Mesenchymal stem cell (in vitro differentiated cells and primary cell): Measurements from ENCODE around the gene CREB3L1.

Experiments
- DNase-seq: peaks from one replicate; pipeline ENCODE4 v3.0.0-alpha.2; 2013
- H2AFZ ChIP-seq: one replicate; pipeline ENCODE4 v1.6.1; 2013; ENCODE audit warnings: low read depth, mild to moderate bottlenecking, control low read depth, inconsistent platforms, low read length, moderate library complexity
- H2AK5ac ChIP-seq: 2 replicates; pipeline ENCODE4 v1.6.1; 2013; ENCODE audit warnings: low read length, moderate library complexity, mild to moderate bottlenecking, inconsistent platforms; ENCODE audit not compliant: severe bottlenecking
- H2BK120ac ChIP-seq: one replicate; pipeline ENCODE4 v1.6.1; 2013; ENCODE audit warnings: low read depth, mild to moderate bottlenecking, inconsistent platforms, low read length, moderate library complexity
- H2BK12ac ChIP-seq, 2 experiments: one replicate each; pipeline ENCODE4 v1.6.1; 2013; ENCODE audit warnings: inconsistent platforms in 2 of 2, low read length in 2 of 2, mild to moderate bottlenecking in 2 of 2, moderate library complexity in 2 of 2, control low read depth in 1 of 2
- H2BK15ac ChIP-seq: one replicate; pipeline ENCODE4 v1.6.1; 2013; ENCODE audit warnings: mild to moderate bottlenecking, low read depth, inconsistent platforms; ENCODE audit not compliant: poor library complexity, severe bottlenecking
- H2BK5ac ChIP-seq: 2 replicates; pipeline ENCODE4 v1.6.1; 2013; ENCODE audit warnings: low read depth, mild to moderate bottlenecking, low read length, control low read depth, inconsistent platforms; ENCODE audit not compliant: poor library complexity, severe bottlenecking
- H3K14ac ChIP-seq, 2 experiments: one replicate each; pipeline ENCODE4 v1.6.1; 2013; ENCODE audit warnings: inconsistent platforms in 2 of 2, low read length in 2 of 2, control low read depth in 1 of 2, mild to moderate bottlenecking in 1 of 2, moderate library complexity in 1 of 2
- H3K18ac ChIP-seq, 2 experiments: one replicate each; pipeline ENCODE4 v1.6.1; 2013; ENCODE audit warnings: inconsistent platforms in 2 of 2, low read length in 2 of 2, control low read depth in 1 of 2, low read depth in 1 of 2, mild to moderate bottlenecking in 1 of 2
- H3K23ac ChIP-seq, 2 experiments: one replicate each; pipeline ENCODE4 v1.6.1; 2013; ENCODE audit warnings: inconsistent platforms in 2 of 2, low read length in 2 of 2, mild to moderate bottlenecking in 2 of 2, moderate library complexity in 2 of 2, control low read depth in 1 of 2
- H3K27ac ChIP-seq: 2 replicates; pipeline ENCODE4 v1.5.1; 2013; ENCODE audit warnings: mild to moderate bottlenecking, moderate library complexity, low read length, control low read depth, inconsistent platforms; ENCODE audit not compliant: poor library complexity, severe bottlenecking
- H3K27me3 ChIP-seq, 2 experiments: 2 replicates each; pipeline versions ENCODE4 v1.6.1 to v1.7.0; 2013; ENCODE audit warnings: low read length in 2 of 2, mild to moderate bottlenecking in 2 of 2, moderate library complexity in 2 of 2, control low read depth in 1 of 2, inconsistent platforms in 1 of 2; ENCODE audit not compliant: control insufficient read depth in 1 of 2, insufficient read depth in 1 of 2
- H3K36me3 ChIP-seq, 2 experiments: 2 replicates each; pipeline versions ENCODE4 v1.6.1 to v1.7.0; 2013; ENCODE audit warnings: low read length in 2 of 2, control low read depth in 1 of 2, inconsistent platforms in 1 of 2, low read depth in 1 of 2, mild to moderate bottlenecking in 1 of 2; ENCODE audit not compliant: insufficient read depth in 2 of 2, control insufficient read depth in 1 of 2
- H3K4ac ChIP-seq, 2 experiments: one replicate each; pipeline ENCODE4 v1.6.1; 2013; ENCODE audit warnings: inconsistent platforms in 2 of 2, low read length in 2 of 2, mild to moderate bottlenecking in 2 of 2, moderate library complexity in 2 of 2, control low read depth in 1 of 2, low read depth in 1 of 2
- H3K4me1 ChIP-seq: 2 replicates; pipeline ENCODE4 v1.6.1; 2013; ENCODE audit warnings: low read depth, low read length, control low read depth; ENCODE audit not compliant: control insufficient read depth, insufficient read depth
- H3K4me2 ChIP-seq: 2 replicates; pipeline ENCODE4 v1.6.1; 2013; ENCODE audit warnings: low read length, mild to moderate bottlenecking, inconsistent platforms; ENCODE audit not compliant: poor library complexity, severe bottlenecking
- H3K4me3 ChIP-seq, 2 experiments: 2 replicates each; pipeline versions ENCODE4 v1.5.1 to v1.7.0; 2013; ENCODE audit warnings: low read length in 2 of 2, mild to moderate bottlenecking in 2 of 2, control low read depth in 1 of 2, low read depth in 1 of 2; ENCODE audit not compliant: insufficient read depth in 1 of 2
- H3K79me1 ChIP-seq: replicated peaks from 2 replicates; pipeline ENCODE4 v1.6.1; 2013; ENCODE audit warnings: mild to moderate bottlenecking, control low read depth, low read length, inconsistent platforms; ENCODE audit not compliant: poor library complexity, severe bottlenecking
- H3K9ac ChIP-seq: 2 replicates; pipeline ENCODE4 v1.7.0; 2013; ENCODE audit warnings: mild to moderate bottlenecking, low read length, moderate library complexity
- H3K9me3 ChIP-seq: 2 replicates; pipeline ENCODE4 v1.7.0; 2013; ENCODE audit warnings: mild to moderate bottlenecking, low read length; ENCODE audit not compliant: control insufficient read depth
- H4K8ac ChIP-seq: one replicate; pipeline ENCODE4 v1.6.1; 2013; ENCODE audit warnings: inconsistent platforms, mild to moderate bottlenecking, low read length, moderate library complexity
- H4K91ac ChIP-seq: one replicate; pipeline ENCODE4 v1.6.1; 2013; ENCODE audit warnings: mild to moderate bottlenecking, low read length, inconsistent platforms
- whole genome bisulfite sequencing: methylation state at CpG from one replicate; pipeline ENCODE4 v1.1.7; 2013; ENCODE audit warnings: mixed read lengths; 5-methylcytosine and 5-hydroxymethylcytosine counted together

The CREB3L1 gene

DNA sequence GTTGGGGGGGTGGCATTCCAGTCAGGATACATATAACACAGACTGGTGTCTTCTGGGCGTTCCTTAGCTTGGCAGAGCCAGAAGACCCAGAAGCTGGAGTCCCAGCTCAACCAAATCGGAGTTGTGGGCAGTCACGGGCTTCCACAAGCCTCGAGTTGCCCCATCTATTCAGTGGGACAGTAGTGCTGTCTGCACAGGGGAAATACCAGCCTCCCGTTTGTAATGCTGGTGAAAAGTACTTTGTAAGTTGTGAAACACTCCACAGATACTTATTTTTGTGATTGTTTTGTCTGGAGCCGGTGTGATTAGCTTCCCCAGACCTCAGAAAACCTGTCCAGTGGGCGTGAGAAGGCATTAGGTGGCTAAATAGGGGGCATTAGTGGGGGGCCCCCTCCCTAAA is 83.4 kb downstream of the CREB3L1 start:
- peaks cover 14% of the 10 kb centered on the region for H3K79me1 ChIP-seq
- peak overlapping the region; percentile 34 to 91 for H3K18ac ChIP-seq
- peak overlapping the region; percentile 36 for H2BK15ac ChIP-seq
- peak overlapping the region; percentile 39 for H2BK5ac ChIP-seq
- H3K23ac ChIP-seq = no peak overlapping the region
- no peaks in the 10 kb centered on the region for H3K9me3 ChIP-seq
- H3K4me2 ChIP-seq = peak overlapping the region; percentile 68
- H3K14ac ChIP-seq = no peak overlapping the region
- H3K36me3 ChIP-seq = peaks cover 0 to 16% of the 10 kb centered on the region in 2 experiments
- peaks cover 60% of the 10 kb centered on the region for H3K4me1 ChIP-seq
- H3K27ac ChIP-seq = peak overlapping the region; percentile 71
- H3K4me3 ChIP-seq = no peak overlapping the region
- peak overlapping the region; percentile 71 for H2BK120ac ChIP-seq
- H3K9ac ChIP-seq = no peak overlapping the region
- H2AFZ ChIP-seq = no peak overlapping the region
- 76% methylated on average over 6 of the region's 7 CpGs for whole genome bisulfite sequencing
- peak overlapping the region; percentile 9 for H4K8ac ChIP-seq
- peak overlapping the region; percentile 1 to 79 for H3K4ac ChIP-seq
- peak overlapping the region in 1 of 2 experiments; percentile 2 for H2BK12ac ChIP-seq
- H4K91ac ChIP-seq = peak overlapping the region; percentile 78
- DNase-seq = peak; percentile 46
- H2AK5ac ChIP-seq = peak overlapping the region; percentile 38
- H3K27me3 ChIP-seq = no peaks in the 10 kb centered on the region

DNA sequence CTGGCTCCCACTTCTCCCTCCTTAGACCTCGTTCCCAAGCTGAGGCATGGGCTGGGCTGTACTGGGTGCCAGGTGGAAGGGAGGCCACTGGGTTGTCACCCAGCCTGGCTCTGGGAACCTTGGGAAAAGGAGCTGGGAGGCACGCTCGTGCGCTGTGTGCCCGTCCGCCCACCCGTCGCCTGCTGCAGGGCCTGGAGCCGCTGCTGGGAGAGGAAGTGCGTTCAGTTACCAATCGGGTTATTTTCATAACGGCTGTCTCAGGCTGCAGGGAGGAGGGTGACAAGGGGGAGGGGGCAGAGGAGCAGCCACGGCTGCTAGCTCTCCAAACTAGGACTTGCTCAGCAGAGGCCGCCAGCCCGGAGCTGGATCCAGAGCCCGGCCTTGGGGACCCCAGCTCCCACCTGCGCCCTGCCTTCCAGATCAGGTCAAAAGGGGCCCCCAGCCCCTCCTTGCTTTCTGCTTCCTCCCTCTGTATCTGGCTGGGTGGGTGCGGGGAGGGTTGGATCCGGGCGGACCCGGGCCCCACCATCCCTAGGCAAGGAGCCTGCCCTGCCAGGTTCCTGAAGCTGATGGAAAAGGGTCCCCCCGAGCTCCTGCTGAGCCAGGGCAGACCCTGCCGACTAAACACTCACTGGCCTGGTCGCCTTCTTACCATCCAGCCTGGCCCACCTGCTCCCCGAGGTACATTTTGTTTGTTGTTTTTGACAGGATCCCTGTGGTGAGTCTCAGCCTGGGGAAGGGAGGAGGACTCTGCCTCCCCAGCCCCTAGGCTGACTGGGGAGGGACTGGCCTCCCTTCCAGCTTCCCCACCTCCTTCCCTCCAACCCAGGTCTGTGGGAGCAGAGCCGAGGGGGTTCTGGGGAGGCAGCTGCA is 84.1 kb downstream of the CREB3L1 start:
- Histone ChIP-seq H3K4me3 (peak overlapping the region in 1 of 2 experiments; percentile 7), H2BK15ac (peak overlapping the region; percentile 56), H3K4me1 (peaks cover 57% of the 10 kb centered on the region), H4K8ac (peak overlapping the region; percentile 9), H3K4ac (peak overlapping the region; percentile 79 to 96), H3K27me3 (no peaks in the 10 kb centered on the region), H3K79me1 (peaks cover 13% of the 10 kb centered on the region), H3K9ac (peak overlapping the region; percentile 29), H3K4me2 (peak overlapping the region; percentile 68), H2AK5ac (peak overlapping the region; percentile 47), H3K27ac (peak overlapping the region; percentile 71), H3K9me3 (no peaks in the 10 kb centered on the region), H3K36me3 (peaks cover 0 to 16% of the 10 kb centered on the region in 2 experiments), H2BK12ac (peak overlapping the region; percentile 55 to 97), H2BK5ac (peak overlapping the region; percentile 39), H2BK120ac (peak overlapping the region; percentile 71), H4K91ac (peak overlapping the region; percentile 78), H3K23ac (no peak overlapping the region), H3K18ac (peak overlapping the region; percentile 34 to 91), H3K14ac (peak overlapping the region in 1 of 2 experiments; percentile 82), H2AFZ (no peak overlapping the region)
- peak; percentile 76 for DNase-seq
- 44% methylated on average over 25 of the region's 26 CpGs for WGBS

DNA sequence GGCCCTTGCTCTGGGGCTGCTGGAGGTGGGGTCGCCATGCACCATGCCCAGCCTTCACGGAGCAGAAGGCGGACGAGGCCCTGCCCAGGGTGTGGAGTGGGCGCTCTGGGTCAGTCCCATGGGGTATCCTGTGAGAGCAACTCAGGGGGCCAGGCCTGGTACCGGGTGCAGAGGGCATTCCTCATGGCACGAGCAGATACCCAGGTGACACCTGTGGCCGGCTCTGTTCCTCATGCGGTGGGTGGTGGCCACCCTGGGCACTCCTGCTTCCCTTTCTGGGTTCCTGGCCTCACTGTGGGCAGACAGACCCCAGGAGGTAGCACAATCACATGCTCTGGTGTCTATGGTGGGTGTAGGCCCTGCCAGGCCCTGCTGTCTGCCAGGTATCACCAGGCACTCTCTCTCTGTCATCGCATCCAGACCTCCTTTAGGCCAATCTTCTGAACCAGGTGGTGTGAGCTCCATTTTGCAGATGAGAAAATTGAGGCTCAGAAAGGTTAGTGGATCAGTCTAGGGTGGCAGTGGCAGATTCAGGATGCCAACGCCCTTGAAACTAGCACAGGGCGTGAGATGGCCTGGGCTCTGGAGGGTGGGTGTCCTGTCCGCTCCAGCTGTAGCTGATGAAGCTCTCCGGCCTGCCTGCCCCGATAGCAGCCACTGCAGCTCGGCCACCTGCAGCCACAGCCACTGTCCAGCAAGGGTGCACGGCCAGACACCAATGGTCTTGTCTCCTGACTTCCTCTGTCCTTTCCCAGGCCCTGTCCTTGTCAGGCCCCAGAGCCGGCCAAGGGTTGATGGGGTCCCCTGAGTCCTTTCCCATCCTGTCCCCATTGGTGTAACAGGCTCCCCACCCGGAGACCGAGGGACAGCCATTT is 84.9 kb downstream of the CREB3L1 start:
- peak overlapping the region; percentile 66 for H2BK15ac ChIP-seq
- peak overlapping the region; percentile 71 for H3K27ac ChIP-seq
- H3K79me1 ChIP-seq = peaks cover 16% of the 10 kb centered on the region
- peak overlapping the region; percentile 55 to 96 for H3K4ac ChIP-seq
- H2BK12ac ChIP-seq = peak overlapping the region in 1 of 2 experiments; percentile 97
- peaks cover 59% of the 10 kb centered on the region for H3K4me1 ChIP-seq
- H3K36me3 ChIP-seq = peaks cover 0 to 24% of the 10 kb centered on the region in 2 experiments
- peak overlapping the region; percentile 65 for H2BK120ac ChIP-seq
- peak overlapping the region; percentile 9 for H4K8ac ChIP-seq
- no peak overlapping the region for H2AFZ ChIP-seq
- no peak for DNase-seq
- no peaks in the 10 kb centered on the region for H3K9me3 ChIP-seq
- 91% methylated on average over 20 of the region's 20 CpGs for WGBS
- H3K4me3 ChIP-seq = no peak overlapping the region
- H3K18ac ChIP-seq = peak overlapping the region; percentile 37 to 96
- no peak overlapping the region for H2BK5ac ChIP-seq
- no peaks in the 10 kb centered on the region for H3K27me3 ChIP-seq
- H4K91ac ChIP-seq = peak overlapping the region; percentile 67
- peak overlapping the region in 1 of 2 experiments; percentile 82 for H3K14ac ChIP-seq
- H3K23ac ChIP-seq = peak overlapping the region in 1 of 2 experiments; percentile 97
- H3K9ac ChIP-seq = peak overlapping the region; percentile 42
- peak overlapping the region; percentile 89 for H2AK5ac ChIP-seq
- H3K4me2 ChIP-seq = peak overlapping the region; percentile 68
